Motor neuron (in vitro differentiated cells): ENCODE data around the gene DLAT. TPM values are rescaled to one million over a fixed set of nuclear protein-coding genes. Genes with fewer than 3 reads are reported as not detected.
A peak's percentile ranks its signal among the peaks of the same experiment; 100 is the strongest.
"Not testable (repeated sequence)": the region's sequence is repeated elsewhere in the genome, so short reads cannot be mapped to it uniquely, and the experiment has no call there.

ENCODE experiments used
- ATAC-seq, 8 experiments: fragments of 200-7000 bp; cut with Tn5 transposase; replicated peaks in 6 of 8; 2 replicates each; pipeline ENCODE4 v1.8.0; 2021; ENCODE audit warnings: mild to moderate bottlenecking in 8 of 8, moderate library complexity in 8 of 8
- H3K27ac ChIP-seq, 2 donors: fragments of 250-450 bp; sonication (Bioruptor Pico); 2 replicates each; pipeline ENCODE4 v1.9.0; 2021; ENCODE audit warnings: antibody characterized with exemption in 2 of 2, mild to moderate bottlenecking in 2 of 2, moderate library complexity in 1 of 2
- H3K4me1 ChIP-seq, 2 donors: fragments of 250-450 bp; sonication (Bioruptor Pico); replicated peaks in 1 of 2; 2 replicates each; pipeline ENCODE4 v1.6.1; 2021; ENCODE audit warnings: antibody characterized with exemption in 2 of 2, mild to moderate bottlenecking in 2 of 2, moderate library complexity in 1 of 2
- H3K4me3 ChIP-seq, 5 donors: fragments of 250-450 bp; sonication (Bioruptor Pico); 2 replicates each; pipeline ENCODE4 v1.9.0; 2021; ENCODE audit warnings: antibody characterized with exemption in 5 of 5, mild to moderate bottlenecking in 5 of 5, moderate library complexity in 4 of 5
- WGBS, 10 experiments: fragments of 450-650 bp; shearing (Covaris generic); methylation state at CpG; one replicate each; pipeline ENCODE4 v1.0.0; 2022; 5-methylcytosine and 5-hydroxymethylcytosine counted together
- in situ Hi-C, 9 experiments: fragments of 400-800 bp; cut with MboI; loops; one replicate each; pipeline ENCODE4 v1.15.0; 2021; ENCODE audit warnings: low sequenced_read_pairs in 9 of 9, low pct_unique_long_range_greater_than_20kb in 2 of 9; ENCODE audit not compliant: unreplicated experiment in 9 of 9
- total RNA-seq, 8 experiments: library from RNA; unstranded; fragments of 300-600 nt; gene quantifications; 2 replicates each; pipeline versions ENCODE4 v1.2.3 to v1.2.4, GENCODE V29; 2022

Gene DLAT
- total RNA-seq, 8 experiments from 2014 or later, result 23.4 to 70.2 (median 36.8) TPM

- WGBS, 10 experiments, result 90 to 100% (median 100%) methylated on average over 1 to 2 of the region's 2 CpGs; no CpG with 5 or more reads in 4 of the 10 experiments
- Histone ChIP-seq H3K4me3 (no peak overlapping the region), H3K4me1 (peaks cover 0 to 3% of the 10 kb centered on the region in 2 donors), H3K27ac (no peak overlapping the region)
- ATAC-seq, result no peak
- in situ Hi-C loops, result no loop called here
These were observed 4.3 kb downstream of the DLAT start for GRCh38 chr11:112029460-112029859.

DNA sequence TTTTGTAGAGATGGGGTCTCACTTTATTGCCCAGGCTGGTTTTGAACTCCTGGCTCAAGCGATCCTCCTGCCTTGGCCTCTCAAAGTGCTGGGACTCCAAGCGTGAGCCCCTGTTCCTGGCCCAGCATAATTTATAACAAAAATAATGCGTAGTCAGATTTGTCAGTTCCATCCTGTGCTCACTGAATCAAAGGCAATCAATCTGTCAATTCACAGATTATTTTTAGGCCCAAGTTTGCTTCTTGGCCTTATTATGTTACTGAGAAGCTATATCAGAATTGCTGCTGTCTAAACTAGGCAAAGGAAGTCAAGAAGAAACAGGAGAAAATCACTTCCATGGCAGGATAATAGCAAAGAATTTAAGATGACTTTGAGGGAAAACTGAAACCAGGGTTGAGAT, 8.7 kb downstream of the DLAT start:
- H3K4me1 ChIP-seq, result no peaks in the 10 kb centered on the region
- H3K27ac ChIP-seq, result no peak overlapping the region
- no peak overlapping the region for H3K4me3 ChIP-seq
- no peak for ATAC-seq
- in situ Hi-C loops, result no loop called here
- whole genome bisulfite sequencing, 10 experiments, result 87 to 100% (median 100%) methylated on average over 2 to 3 of the region's 3 CpGs; no CpG with 5 or more reads in 2 of the 10 experiments

GRCh38 chr11:112037527-112037926, 12.3 kb downstream of the DLAT start:
- H3K27ac ChIP-seq, result no peak overlapping the region
- H3K4me3 ChIP-seq, result no peak overlapping the region
- no peaks in the 10 kb centered on the region for H3K4me1 ChIP-seq
- in situ Hi-C loops, result no loop called here
- no peak for ATAC-seq

GRCh38 chr11:112042161-112042960, 17.2 kb downstream of the DLAT start:
- WGBS, 10 experiments, result 51 to 94% (median 85%) methylated on average over 3 to 6 of the region's 6 CpGs
- Histone ChIP-seq H3K27ac (no peak overlapping the region), H3K4me1 (no peaks in the 10 kb centered on the region), H3K4me3 (no peak overlapping the region)
- ATAC-seq, result no peak
- in situ Hi-C loops, result no loop called here

- Histone ChIP-seq H3K4me3 (no peak overlapping the region), H3K27ac (no peak overlapping the region), H3K4me1 (no peaks in the 10 kb centered on the region)
- 70 to 100% (median 100%) methylated on average over 1 to 2 of the region's 2 CpGs; no CpG with 5 or more reads in 1 of the 10 experiments for WGBS, 10 experiments
- in situ Hi-C loops, result no loop called here
- no peak for ATAC-seq
These were observed 17.7 kb downstream of the DLAT start for GRCh38 chr11:112042961-112043304.

DNA sequence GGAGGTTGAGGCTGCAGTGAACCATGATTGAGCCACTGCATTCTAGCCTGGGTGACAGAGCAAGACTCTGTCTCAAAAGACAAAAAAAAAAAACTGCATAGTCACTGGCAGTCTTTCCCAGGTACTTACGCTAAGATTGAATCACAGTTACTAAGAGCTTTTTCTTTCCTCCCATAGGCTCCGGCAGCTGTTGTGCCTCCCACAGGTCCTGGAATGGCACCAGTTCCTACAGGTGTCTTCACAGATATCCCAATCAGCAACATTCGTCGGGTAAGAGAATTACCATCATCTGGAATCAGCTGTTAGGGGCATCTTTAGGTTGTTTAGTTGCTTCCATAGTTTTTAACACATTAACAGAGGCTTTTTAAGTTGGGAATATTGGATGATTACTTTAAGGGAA, 19.8 kb downstream of the DLAT start:
- in situ Hi-C loops, result no loop called here
- WGBS, 10 experiments, result 92 to 100% (median 100%) methylated on average over 1 to 4 of the region's 4 CpGs; no CpG with 5 or more reads in 3 of the 10 experiments
- H3K4me1 ChIP-seq, result no peaks in the 10 kb centered on the region
- ATAC-seq, result no peak
- no peak overlapping the region for H3K4me3 ChIP-seq
- H3K27ac ChIP-seq, result no peak overlapping the region

DNA sequence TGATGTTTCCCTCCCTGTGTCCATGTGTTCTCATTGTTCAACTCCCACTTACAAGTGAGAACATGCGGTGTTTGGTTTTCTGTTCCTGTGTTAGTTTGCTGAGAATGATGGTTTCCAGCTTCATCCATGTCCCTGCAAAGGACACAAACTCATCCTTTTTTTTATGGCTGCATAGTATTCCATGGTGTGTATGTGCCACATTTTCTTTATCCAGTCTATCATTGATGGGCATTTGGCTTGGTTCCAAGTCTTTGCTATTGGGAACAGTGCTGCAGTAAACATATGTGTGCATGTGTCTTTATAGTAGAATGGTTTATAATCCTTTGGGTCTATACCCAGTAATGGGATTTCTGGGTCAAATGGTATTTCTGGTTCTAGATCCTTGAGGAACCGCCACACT, 21.4 kb downstream of the DLAT start:
- WGBS, 10 experiments, result 80 to 100% (median 100%) methylated on average over 1 of the region's 2 CpGs; no CpG with 5 or more reads in 6 of the 10 experiments

GRCh38 chr11:112048256-112048655, 23.0 kb downstream of the DLAT start:
- 88 to 100% (median 100%) methylated on average over 1 to 3 of the region's 3 CpGs; no CpG with 5 or more reads in 1 of the 10 experiments for WGBS, 10 experiments
- ATAC-seq, H3K4me3 ChIP-seq, H3K27ac ChIP-seq, H3K4me1 ChIP-seq, in situ Hi-C loops: not testable (repeated sequence)

More for the DNA sequence above, 21.4 kb downstream of the DLAT start:
- H3K4me3 ChIP-seq, in situ Hi-C loops, ATAC-seq, H3K27ac ChIP-seq, H3K4me1 ChIP-seq: not testable (repeated sequence)

DNA sequence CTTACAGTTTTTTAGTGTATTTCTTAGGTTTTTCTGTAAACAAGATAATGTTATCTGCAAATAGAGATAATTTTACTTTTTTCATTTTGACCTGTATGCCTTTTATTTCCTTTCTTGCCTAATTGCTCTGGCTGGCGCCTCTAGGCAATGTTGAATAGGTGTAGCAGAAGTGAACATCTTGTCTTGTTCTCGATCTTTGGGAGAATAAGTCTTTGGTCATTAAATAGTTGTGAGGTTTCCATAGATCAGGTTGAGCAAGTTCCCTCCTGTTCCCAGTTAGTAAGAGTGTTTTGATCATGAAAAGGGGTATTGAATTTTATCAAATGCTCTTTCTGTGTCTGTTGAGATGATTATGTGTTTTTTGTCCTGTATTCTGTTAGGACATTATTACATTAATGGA, 24.6 kb downstream of the DLAT start:
- in situ Hi-C loops, result no loop called here
- no peak overlapping the region for H3K4me3 ChIP-seq
- no peaks in the 10 kb centered on the region for H3K4me1 ChIP-seq
- H3K27ac ChIP-seq, result no peak overlapping the region
- ATAC-seq, result no peak
- 36 to 50% (median 50%) methylated on average over 2 of the region's 2 CpGs; no CpG with 5 or more reads in 1 of the 10 experiments for WGBS, 10 experiments

- 63 to 100% (median 85%) methylated on average over 1 to 3 of the region's 3 CpGs; no CpG with 5 or more reads in 1 of the 10 experiments for WGBS, 10 experiments
- Histone ChIP-seq H3K27ac (no peak overlapping the region), H3K4me3 (no peak overlapping the region), H3K4me1 (no peaks in the 10 kb centered on the region)
- ATAC-seq, result no peak
- in situ Hi-C loops, result no loop called here
These were observed 25.5 kb downstream of the DLAT start for GRCh38 chr11:112050721-112051120.

DNA sequence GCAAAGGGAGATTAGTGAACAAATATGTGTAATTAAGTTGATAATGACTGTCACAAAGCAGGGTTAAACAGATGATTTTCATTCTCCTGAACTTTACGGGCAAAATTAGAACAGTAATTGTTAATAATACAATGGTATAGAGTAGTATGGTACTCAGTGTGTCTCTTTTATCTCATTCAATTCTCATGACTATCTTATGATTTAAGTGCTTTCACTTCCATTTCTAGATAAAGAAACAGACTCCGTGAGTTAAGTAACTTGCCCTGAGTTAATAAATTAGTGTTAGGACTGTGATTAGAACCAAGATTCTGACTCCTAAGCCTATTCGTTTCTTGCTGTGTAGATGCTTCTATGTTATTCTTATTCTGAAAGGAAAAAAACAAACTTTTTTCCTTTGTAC, 26.6 kb downstream of the DLAT start:
- no peak for ATAC-seq
- Histone ChIP-seq H3K4me3 (no peak overlapping the region), H3K27ac (no peak overlapping the region), H3K4me1 (no peaks in the 10 kb centered on the region)
- WGBS, 10 experiments, result 67 to 100% (median 97%) methylated on average over 1 to 3 of the region's 3 CpGs; no CpG with 5 or more reads in 1 of the 10 experiments
- in situ Hi-C loops, result no loop called here

- Histone ChIP-seq H3K4me3 (no peak overlapping the region), H3K4me1 (no peaks in the 10 kb centered on the region), H3K27ac (no peak overlapping the region)
- WGBS, 10 experiments, result 54 to 100% (median 81%) methylated on average over 1 to 4 of the region's 4 CpGs
- in situ Hi-C loops, result no loop called here
- ATAC-seq, result no peak
These were observed 32.0 kb downstream of the DLAT start for GRCh38 chr11:112057170-112057569.

DNA sequence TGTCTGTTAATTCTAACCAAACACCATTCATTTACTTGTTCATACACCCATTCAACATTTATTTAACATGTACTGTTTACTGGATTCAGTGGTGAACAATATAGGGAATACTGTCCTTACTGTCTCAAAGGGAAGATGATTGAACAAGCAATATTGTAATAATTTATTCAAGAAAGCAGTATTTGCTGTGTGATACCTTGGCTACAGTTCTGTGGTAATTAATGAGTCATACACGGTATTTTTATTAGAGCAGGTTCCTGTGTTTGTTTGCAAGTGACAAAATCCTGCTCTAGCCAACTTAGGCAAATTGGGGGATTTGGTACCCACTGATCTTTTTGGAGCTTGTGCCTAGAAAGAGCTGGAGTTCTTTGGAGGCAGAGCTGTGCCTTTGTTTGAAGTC, 32.9 kb downstream of the DLAT start:
- H3K4me1 ChIP-seq, result no peaks in the 10 kb centered on the region
- H3K27ac ChIP-seq, result no peak overlapping the region
- no peak overlapping the region for H3K4me3 ChIP-seq
- WGBS, 10 experiments, result 17 to 100% (median 100%) methylated on average over 1 of the region's 1 CpG; no CpG with 5 or more reads in 2 of the 10 experiments
- in situ Hi-C loops, result no loop called here
- ATAC-seq, result peak in 2 of 8 experiments; percentile 20 to 44

DNA sequence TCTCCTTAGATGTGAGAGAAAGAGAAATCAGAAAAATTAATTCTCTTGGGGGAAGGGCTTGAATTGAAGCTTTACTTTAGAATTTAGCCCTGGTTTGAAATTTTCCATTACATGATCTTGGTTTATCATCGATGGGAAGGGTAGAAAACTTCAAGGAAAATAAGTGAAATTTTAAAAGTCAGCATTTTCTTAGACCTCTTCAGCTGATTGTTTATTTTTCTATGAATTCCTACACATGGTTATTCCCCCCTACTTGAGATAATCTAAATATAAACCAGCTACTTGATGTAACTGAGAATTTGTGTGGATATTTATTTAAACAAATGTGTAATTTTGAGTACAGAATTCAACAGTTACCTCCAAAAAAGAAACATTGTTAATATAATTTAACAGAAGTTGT, 37.7 kb downstream of the DLAT start:
- no peak overlapping the region for H3K27ac ChIP-seq
- no peak for ATAC-seq
- no peak overlapping the region for H3K4me3 ChIP-seq
- H3K4me1 ChIP-seq, result no peaks in the 10 kb centered on the region
- in situ Hi-C loops, result no loop called here
- WGBS, 10 experiments, result 31 to 100% (median 100%) methylated on average over 1 of the region's 1 CpG; no CpG with 5 or more reads in 2 of the 10 experiments
